Activated CD8-positive, alpha-beta T cell treated with anti-CD3 and anti-CD28 coated beads for 36 hours (primary cell): ENCODE results near the gene LUZP4. TPM values are rescaled to one million over a fixed set of nuclear protein-coding genes. Genes with fewer than 3 reads are reported as not detected.

Source experiments
- ATAC-seq: fragments of 200-7000 bp; cut with Tn5 transposase; one replicate; pipeline ENCODE4 v1.10.0; 2021; ENCODE audit warnings: mild to moderate bottlenecking, moderate library complexity
- CTCF ChIA-PET: fragments of 350-600 bp; sonication (Branson Sonifier 250); formaldehyde crosslinking; loops from one replicate; lab custom pipeline; 2021; ENCODE audit warnings: antibody characterized with exemption; lab: Charles Lee
- POLR2A ChIA-PET: fragments of 350-600 bp; sonication (Branson Sonifier 250); formaldehyde crosslinking; loops from one replicate; lab custom pipeline; 2021; ENCODE audit warnings: antibody characterized with exemption; lab: Charles Lee
- DNase-seq: peaks from one replicate; pipeline ENCODE4 v3.0.0-alpha.2; 2020
- H3K27ac Mint-ChIP-seq: one replicate; pipeline ENCODE4 v1.8.0; 2021; ENCODE audit warnings: mild to moderate bottlenecking, mixed read lengths
- H3K27me3 Mint-ChIP-seq: one replicate; pipeline ENCODE4 v1.8.0; 2021; ENCODE audit warnings: mixed read lengths
- H3K36me3 Mint-ChIP-seq: one replicate; pipeline ENCODE4 v1.8.0; 2021; ENCODE audit warnings: low read depth, mixed read lengths
- H3K4me1 Mint-ChIP-seq: one replicate; pipeline ENCODE4 v1.8.0; 2021; ENCODE audit warnings: low read depth, mixed read lengths
- H3K4me3 Mint-ChIP-seq: one replicate; pipeline ENCODE4 v1.8.0; 2021; ENCODE audit warnings: mild to moderate bottlenecking, moderate library complexity, mixed read lengths
- H3K9me3 Mint-ChIP-seq: one replicate; pipeline ENCODE4 v1.8.0; 2021; ENCODE audit warnings: mixed read lengths
- intact Hi-C: fragments of 100-400 bp; cut with micrococcal nuclease; formaldehyde crosslinking; loops from one replicate; pipeline ENCODE4 v1.10.0; 2022
- total RNA-seq, 2 experiments: library from RNA; stranded (reverse); gene quantifications; one replicate each; pipeline ENCODE4 v1.2.3, GENCODE V29; 2021
- TF ChIP-seq, protein P1 (sequence below): fragments of 200-600 bp; IDR thresholded peaks from one replicate; pipeline ENCODE4 v1.8.0; 2022; ENCODE audit warnings: antibody characterized with exemption, mild to moderate bottlenecking

LUZP4 gene
- total RNA-seq, 2 experiments from 2014 or later, result not detected

DNA sequence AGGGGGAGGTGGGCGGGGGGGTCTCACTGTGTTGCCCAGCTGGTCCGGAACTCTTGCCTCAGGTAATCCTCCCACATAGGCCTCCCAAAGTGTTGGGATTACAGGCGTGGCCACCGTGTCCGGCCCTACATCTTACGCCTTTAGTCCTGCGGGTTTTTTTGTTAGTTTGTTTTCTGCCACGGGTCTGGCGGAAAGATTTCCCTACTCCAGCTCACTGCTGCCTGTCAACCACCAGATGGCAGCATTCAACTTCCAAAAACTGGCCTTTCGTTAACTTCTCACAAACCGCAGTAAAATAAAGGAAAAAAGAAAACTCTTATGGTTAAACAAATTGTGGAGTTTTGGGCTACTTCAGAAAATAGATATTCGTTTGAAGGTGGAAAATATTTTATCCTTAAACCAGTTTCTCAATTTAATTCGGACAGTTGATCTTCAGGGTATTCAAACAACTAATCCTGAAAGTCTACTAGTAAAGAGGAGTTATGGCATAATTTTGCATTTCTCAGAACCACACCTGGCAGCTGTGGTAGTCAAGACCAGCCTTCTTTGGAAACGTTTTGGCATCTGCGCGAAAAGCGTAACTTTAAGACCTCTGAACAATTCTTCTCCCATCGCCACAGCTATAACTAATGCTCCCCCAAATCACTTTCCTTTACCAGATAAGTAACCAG is 41.1 kb downstream of the LUZP4 start:
- POLR2A ChIA-PET, result no interaction called here

DNA sequence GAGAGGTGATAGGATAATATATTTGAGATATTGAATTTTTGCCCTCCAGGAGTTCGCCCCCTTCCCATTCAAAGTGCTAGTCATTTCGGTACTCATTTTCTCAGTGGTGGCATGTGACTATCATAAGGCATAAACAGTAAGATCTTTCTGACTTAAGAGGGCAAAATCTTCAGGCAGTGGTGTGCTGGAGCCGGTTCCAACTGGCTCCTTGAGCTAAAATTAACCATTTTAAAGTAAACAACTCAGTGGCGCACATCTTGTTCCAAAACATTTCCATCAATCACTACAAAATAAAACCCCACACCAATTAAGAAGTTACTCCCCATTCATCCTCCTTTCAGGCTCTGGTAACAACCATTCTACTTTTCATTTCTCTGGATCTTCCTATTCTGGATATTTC is 43.3 kb downstream of the LUZP4 start:
- ATAC-seq (no peak), DNase-seq (no peak)
- CTCF ChIA-PET, result interaction anchor here (1.8 kb wide), 1 partner anchor 310 kb away, joined by 8 read pairs; no protein-coding TSS in a partner anchor
- H3K27me3 Mint-ChIP-seq, result no peaks in the 10 kb centered on the region
- H3K4me3 Mint-ChIP-seq, result no peak overlapping the region
- H3K9me3 Mint-ChIP-seq, result no peaks in the 10 kb centered on the region
- TF ChIP-seq, protein P1, sequence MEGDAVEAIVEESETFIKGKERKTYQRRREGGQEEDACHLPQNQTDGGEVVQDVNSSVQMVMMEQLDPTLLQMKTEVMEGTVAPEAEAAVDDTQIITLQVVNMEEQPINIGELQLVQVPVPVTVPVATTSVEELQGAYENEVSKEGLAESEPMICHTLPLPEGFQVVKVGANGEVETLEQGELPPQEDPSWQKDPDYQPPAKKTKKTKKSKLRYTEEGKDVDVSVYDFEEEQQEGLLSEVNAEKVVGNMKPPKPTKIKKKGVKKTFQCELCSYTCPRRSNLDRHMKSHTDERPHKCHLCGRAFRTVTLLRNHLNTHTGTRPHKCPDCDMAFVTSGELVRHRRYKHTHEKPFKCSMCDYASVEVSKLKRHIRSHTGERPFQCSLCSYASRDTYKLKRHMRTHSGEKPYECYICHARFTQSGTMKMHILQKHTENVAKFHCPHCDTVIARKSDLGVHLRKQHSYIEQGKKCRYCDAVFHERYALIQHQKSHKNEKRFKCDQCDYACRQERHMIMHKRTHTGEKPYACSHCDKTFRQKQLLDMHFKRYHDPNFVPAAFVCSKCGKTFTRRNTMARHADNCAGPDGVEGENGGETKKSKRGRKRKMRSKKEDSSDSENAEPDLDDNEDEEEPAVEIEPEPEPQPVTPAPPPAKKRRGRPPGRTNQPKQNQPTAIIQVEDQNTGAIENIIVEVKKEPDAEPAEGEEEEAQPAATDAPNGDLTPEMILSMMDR, result no peak
- H3K27ac Mint-ChIP-seq, result no peak overlapping the region
- no peaks in the 10 kb centered on the region for H3K4me1 Mint-ChIP-seq
- POLR2A ChIA-PET, result no interaction called here
- no peaks in the 10 kb centered on the region for H3K36me3 Mint-ChIP-seq
- intact Hi-C loops, result no loop called here

More for the DNA sequence above, 41.1 kb downstream of the LUZP4 start:
- intact Hi-C loops, result loop anchor here (2.0 kb wide), 1 partner anchor 312 kb away; no protein-coding TSS in a partner anchor
- H3K27me3 Mint-ChIP-seq, result no peaks in the 10 kb centered on the region
- no peak for ATAC-seq
- H3K9me3 Mint-ChIP-seq, result no peaks in the 10 kb centered on the region
- no peak overlapping the region for H3K4me3 Mint-ChIP-seq
- no peaks in the 10 kb centered on the region for H3K4me1 Mint-ChIP-seq
- H3K36me3 Mint-ChIP-seq, result no peaks in the 10 kb centered on the region
- CTCF ChIA-PET, result interaction anchor here (1.1 to 2.6 kb wide), 6 partner anchors 309 to 360 kb away, joined by 3 to 12 read pairs (median 4); no protein-coding TSS in a partner anchor
- TF ChIP-seq, protein P1, result peak; percentile 53
- no peak overlapping the region for H3K27ac Mint-ChIP-seq
- DNase-seq, result peak; percentile 7

DNA sequence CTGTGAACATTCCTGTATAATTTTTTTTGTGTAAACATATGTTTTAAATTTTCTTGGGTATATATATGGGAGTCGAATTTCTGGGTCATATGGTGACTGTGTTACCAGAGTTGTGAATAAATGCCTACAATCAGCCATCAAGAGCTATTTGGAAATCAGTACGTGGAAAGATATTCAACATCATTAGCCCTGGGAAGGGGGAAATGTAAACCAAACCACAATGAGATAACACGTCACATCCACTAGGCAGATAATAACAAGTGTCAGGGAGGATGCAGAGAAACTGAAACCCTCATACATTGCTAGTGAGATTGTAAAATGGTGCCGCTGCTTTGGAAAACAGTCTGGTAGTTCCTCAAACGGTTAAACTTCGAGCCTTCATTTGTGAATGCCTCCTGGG is 43.9 kb downstream of the LUZP4 start:
- Mint-ChIP-seq H3K27ac (no peak overlapping the region), H3K4me1 (no peaks in the 10 kb centered on the region), H3K4me3 (no peak overlapping the region), H3K36me3 (no peaks in the 10 kb centered on the region), H3K9me3 (no peaks in the 10 kb centered on the region), H3K27me3 (no peaks in the 10 kb centered on the region)
- TF ChIP-seq, protein P1, result no peak
- CTCF ChIA-PET, result interaction anchor here (1.8 kb wide), 1 partner anchor 310 kb away, joined by 8 read pairs; no protein-coding TSS in a partner anchor
- intact Hi-C loops, result no loop called here
- POLR2A ChIA-PET, result no interaction called here
- no peak for ATAC-seq
- DNase-seq, result no peak

DNA sequence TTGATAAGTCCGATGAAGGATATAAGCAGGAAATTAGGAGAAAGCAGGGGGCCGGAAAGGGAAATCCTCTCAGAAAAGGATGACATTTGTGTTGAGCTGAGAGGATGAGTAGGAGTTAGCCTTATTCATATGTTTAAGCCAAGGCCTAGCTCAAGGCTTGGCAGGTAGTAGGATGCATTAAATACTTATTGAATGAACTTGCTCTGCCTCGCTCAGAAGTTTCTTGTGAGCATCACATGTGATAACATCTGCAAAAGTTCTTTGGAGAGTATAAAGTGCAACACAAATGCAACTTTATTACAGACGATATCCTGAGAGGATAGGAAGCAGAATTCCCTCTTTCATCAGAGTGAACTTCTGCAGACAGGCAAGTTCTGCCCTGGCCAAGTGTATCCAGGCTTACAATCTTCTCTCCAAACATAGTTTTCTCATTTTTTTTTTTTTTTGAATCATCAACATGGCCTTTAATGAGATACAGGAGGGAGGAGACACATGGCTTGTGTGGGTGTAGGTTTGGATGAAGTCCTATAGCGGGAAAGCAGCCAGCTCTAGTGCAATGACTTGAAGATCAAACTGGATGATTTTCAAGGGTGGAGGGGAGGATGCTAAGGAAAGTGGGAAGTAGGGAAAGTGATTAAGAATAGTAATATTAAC is 48.1 kb downstream of the LUZP4 start:
- no peaks in the 10 kb centered on the region for H3K27me3 Mint-ChIP-seq
- H3K9me3 Mint-ChIP-seq, result no peaks in the 10 kb centered on the region
- no peak for DNase-seq
- ATAC-seq, result no peak
- intact Hi-C loops, result no loop called here
- POLR2A ChIA-PET, result no interaction called here
- no peaks in the 10 kb centered on the region for H3K4me1 Mint-ChIP-seq
- CTCF ChIA-PET, result interaction anchor here (1.2 kb wide), 1 partner anchor 11 kb away, joined by 4 read pairs; no protein-coding TSS in a partner anchor
- no peak overlapping the region for H3K4me3 Mint-ChIP-seq
- TF ChIP-seq, protein P1, result no peak
- H3K36me3 Mint-ChIP-seq, result no peaks in the 10 kb centered on the region
- no peak overlapping the region for H3K27ac Mint-ChIP-seq
